GM21515 (cell line): ENCODE measurements around the gene KIF3A.

Experiments used
- ATAC-seq: cut with Tn5 transposase; IDR thresholded peaks from one replicate; pipeline ENCODE4 v1.9.1; 2021; ENCODE audit not compliant: unreplicated experiment

Gene KIF3A

DNA sequence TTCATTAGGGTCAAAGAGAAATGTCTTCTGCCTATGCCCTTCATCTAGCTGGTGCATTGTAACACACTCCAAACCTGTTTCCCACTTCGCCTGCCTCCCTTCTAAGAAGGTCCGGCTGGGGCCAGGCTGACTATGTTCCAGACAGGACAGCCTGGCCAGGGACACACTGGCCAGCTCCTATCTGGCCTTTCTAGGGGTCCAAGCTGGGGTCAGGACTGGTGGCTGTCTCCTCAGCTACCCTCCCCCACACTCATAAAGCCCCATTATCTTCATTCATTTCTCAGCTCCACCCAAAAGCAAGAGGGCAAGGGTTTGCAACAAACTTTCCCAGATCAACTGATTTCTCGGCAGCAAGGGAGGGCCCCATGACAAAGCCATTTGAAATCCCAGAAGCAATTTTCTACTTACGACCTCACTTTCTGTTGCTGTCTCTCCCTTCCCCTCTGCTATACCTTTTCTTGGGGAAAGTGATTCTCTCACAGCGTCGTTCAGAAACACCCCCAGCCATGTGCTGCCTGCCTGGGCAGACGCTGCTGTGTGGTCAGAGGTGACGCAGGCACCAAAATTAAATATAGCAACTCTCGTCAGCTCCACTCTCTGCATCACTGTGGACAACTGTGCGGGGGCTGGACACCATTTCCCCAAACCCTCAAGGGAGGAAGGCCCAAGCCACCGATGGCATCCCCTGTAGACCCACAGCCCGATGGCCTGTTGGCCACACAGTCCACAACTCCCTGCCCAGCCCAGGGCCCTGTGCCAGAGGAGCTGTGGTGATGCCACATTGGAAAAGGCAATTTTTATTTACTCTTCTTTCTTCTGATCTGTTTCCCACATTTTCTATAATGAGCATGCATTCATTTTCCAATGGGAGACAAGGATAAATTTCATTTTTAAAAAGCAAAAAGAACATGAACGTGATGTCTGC lies 73.3 kb downstream of the KIF3A start:
- ATAC-seq, result peak; percentile 41

DNA sequence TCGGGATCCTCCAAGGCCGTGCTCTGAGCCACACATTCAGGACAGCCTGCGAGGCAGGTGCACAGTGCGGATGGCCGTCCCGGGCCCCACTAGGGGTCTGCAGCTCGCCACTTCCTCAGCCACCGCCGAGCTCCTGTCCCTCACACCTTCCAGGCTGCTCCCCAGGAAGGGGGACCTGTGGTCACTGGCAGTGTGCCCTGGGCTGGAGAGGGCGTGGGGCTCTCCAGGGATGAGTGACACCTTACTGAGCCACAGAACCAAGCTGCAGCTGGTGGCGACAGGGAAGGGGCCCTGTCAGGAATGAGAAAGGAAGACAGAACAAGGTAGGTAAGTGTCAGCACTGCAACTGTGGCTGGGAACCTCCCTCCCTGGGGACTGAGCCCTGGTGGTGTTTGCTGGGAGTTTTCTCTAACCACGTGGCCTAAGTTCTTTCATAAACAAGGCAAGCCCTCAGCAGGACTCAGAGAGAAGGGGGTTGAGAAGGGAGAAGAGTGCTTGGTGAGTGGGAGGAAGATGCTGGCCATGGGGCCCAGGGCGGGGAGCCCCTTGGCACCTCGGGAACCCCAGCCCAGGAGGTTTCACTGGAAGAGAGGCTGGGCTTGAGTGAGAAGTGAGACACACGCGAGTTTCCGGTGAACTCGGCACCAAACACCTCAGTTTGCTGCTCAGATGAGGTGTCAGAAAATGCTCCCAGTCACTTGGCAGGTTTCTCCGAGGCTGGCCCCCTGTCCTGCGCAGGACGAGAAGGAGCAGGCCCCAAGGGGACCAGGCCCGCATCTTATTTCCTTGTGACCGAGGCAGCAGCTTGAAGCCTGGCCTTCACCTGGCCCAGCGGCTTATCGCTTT lies 74.2 kb downstream of the KIF3A start:
- ATAC-seq, result peak; percentile 61

DNA sequence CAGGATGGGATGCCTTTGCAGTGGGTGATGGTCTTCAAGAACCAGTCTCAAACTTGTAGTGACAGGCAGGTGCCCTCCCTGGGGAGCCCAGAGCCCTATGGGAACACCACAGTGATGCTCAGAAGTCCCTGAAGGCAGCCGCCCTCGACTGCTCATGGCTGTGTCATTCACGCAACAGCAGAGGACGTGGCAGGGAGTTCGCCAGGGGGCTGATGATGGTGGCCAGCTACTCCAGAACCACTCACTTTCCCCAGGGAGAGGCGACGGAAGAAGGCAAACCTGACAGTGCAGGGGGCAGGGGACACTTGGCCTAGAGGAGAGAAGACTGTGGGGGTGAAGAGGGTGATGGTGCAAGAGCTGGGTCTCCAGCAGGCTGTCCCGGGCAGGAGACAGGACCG lies 75.3 kb downstream of the KIF3A start:
- no peak for ATAC-seq

DNA sequence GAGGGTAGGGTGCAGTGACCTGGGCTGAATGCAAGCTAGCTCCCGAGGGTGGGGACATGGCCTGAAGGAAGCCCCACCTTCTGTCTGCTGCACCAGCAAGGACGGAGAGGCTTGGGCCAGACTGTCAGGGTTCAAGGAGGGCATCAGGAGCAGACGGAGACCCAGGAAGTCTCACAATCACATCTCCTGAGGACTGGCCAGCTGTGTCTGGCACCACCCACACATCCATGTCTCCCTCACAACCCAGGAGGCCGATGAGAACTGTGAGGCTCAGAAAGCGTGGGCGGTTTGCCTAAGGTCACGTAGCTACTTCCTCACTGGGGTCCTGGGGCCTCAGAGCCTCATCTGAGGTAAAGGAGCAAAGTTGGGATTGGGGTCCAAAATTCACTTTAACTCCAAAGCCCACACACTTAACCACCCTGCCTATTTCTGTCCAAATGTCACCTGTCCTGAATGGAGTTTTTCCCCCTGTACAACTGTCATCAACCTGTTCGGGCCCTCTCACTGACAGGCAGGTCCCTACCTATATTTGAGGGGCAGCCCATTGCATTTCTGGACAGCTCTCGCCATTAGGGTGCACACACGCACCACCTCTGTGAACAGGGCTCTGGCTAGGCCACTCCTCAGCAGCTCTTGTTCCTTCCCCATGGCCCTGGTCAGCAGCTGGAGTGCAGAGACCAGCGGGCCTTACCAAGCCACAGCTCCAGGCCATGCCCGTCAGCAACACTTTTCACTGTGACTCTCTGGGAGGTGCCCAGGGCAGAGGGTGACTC lies 75.9 kb downstream of the KIF3A start:
- ATAC-seq, result no peak

DNA sequence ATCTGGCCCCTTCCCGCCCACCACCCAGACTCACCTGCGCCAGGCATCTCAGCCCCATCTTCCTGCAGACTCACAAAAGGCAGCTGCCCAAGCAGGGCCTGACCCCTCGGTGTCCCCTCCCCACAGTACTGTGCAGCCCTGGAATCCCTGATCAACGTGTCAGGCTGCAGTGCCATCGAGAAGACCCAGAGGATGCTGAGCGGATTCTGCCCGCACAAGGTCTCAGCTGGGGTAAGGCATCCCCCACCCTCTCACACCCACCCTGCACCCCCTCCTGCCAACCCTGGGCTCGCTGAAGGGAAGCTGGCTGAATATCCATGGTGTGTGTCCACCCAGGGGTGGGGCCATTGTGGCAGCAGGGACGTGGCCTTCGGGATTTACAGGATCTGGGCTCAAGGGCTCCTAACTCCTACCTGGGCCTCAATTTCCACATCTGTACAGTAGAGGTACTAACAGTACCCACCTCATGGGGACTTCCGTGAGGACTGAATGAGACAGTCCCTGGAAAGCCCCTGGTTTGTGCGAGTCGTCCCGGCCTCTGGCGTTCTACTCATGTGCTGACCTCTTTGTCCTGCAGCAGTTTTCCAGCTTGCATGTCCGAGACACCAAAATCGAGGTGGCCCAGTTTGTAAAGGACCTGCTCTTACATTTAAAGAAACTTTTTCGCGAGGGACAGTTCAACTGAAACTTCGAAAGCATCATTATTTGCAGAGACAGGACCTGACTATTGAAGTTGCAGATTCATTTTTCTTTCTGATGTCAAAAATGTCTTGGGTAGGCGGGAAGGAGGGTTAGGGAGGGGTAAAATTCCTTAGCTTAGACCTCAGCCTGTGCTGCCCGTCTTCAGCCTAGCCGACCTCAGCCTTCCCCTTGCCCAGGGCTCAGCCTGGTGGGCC lies 77.5 kb downstream of the KIF3A start:
- no peak for ATAC-seq

DNA sequence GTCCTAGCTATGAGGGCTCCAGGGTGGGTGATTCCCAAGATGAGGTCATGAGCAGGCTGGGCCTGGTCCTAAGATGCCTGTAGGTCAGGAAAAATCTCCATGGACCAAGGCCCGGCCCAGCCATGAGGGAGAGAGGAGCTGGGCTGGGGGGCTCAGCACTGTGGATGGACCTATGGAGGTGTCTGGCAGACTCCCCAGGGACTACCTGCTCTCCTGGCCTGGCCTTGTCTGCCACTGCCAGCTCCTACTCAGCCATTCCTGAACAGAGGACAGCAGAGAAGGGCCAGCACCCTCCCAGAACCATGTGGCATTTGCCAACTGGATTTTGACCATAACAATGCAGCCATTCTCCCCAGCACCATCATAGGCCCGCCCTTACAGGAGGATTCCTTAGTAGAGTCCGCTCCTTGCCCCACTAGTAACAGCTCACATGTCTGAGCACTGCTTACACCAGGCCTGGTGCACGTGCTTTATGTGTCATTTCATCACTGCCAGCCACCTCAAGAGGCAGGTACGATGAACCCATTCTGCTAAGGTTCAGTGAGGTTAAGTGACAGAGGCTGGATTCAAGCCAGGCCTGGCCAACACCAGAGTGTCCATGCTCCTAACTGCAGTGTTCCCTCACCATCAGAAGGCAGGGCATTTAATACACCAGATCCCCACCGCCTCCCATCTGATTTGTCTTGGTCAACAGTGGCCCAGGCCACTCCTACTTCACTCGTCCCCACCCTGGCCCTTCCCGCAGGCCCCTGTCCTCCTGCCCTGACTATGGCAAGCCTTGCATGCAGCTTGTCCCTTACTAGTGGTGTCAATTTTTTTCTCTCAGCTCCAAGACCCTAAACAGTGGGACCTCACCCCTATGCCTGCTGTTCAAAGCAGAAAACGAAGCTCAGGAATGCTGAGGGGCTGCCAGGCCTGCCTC lies 78.7 kb downstream of the KIF3A start:
- no peak for ATAC-seq

DNA sequence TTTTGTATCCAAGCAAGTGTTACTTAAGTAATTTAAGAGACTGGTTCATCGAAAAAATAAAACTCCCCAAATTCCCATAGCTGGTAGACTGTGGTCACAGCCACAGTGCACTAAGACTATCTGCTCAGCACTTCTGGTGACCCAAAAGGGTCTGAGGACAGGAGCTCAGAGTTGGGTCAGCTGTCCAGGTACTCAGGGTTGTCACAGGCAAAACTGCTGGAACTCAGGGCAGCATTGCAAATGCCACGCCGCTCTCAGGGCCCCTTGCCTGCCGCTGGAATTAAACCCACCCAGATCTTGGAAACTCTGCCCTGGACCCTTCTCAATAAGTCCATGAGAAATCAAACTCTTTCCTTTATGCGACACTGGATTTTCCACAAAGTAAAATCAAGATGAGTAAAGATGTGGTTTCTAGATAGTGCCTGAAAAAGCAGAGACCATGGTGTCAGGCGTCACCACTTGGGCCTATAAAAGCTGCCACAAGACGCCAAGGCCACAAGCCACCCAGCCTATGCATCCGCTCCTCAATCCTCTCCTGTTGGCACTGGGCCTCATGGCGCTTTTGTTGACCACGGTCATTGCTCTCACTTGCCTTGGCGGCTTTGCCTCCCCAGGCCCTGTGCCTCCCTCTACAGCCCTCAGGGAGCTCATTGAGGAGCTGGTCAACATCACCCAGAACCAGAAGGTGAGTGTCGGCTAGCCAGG lies 79.5 kb downstream of the KIF3A start, which contains the start of gene IL13:
IL13 (plus strand) TSS at position 498 of the 705 bp plus-strand sequence; CDS start at position 512, 14 bp downstream.
- no peak for ATAC-seq

DNA sequence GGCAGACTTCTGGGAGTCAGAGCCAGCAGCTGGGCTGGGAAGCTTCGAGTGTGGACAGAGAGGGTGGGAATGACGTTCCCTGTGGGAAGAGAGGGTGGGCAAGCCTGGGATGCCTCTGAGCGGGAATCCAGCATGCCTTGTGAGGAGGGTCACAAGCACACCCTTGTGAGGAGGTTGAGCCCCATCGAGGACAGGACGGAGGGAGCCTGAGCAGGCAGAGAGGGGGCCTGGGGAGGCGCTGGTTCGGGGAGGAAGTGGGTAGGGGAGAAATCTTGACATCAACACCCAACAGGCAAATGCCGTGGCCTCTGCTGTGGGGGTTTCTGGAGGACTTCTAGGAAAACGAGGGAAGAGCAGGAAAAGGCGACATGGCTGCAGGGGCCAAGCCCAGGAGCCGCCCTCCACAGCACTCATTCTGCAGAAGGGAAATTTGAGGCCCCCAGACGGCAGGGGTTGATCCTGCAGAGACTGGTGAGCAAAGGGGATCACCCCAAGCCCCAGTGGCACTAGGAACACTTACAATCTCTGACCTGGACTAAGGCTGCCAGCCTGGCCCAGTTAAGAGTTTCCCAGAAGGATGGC lies 80.5 kb downstream of the KIF3A start:
- ATAC-seq, result no peak

DNA sequence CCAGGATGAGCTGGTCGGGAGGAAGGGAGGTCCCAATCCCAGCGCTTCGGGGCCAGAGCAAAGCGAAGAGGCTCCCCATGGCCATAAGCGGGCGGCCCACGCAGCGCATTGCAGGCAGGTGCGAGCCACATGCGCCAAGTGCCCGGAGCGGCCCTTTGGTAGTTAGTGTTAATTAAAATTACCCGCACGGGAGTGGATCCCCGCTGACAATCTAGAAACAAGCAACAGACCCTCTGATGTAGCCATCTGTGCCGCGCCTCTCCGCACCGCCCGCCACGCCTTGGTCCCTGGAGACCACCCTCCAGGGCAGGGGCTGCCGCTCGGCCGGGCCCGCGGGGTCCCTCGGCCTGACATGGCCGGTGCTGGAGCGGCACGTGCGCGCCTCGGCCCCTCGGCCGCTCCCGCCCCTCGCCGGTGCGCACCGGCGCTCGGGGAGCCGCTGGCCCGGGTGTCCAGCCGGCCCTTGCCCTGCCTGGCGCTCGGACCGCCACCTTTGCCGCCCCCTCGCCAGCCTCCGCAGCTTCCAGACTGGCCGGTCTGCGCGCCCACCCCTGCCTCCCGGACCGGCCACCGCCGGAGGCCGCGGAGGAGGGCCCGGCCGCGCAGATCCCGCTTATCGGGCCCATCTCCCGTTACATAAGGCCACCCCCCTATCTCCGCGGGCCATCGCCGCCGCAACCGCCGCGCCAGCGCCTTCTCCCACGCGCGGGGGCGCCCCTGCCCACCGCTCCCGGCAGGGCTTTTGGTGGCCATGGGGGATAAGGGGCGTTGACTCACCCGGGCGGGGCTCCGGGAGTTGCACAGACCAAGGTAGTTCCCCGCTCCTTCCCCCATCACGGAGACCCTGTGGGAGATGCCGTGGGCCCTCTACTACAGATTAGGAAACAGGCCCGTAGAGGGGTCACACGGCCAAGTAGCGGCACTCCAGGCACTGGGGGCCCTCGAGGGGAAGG lies 81.2 kb downstream of the KIF3A start:
- ATAC-seq, result no peak

DNA sequence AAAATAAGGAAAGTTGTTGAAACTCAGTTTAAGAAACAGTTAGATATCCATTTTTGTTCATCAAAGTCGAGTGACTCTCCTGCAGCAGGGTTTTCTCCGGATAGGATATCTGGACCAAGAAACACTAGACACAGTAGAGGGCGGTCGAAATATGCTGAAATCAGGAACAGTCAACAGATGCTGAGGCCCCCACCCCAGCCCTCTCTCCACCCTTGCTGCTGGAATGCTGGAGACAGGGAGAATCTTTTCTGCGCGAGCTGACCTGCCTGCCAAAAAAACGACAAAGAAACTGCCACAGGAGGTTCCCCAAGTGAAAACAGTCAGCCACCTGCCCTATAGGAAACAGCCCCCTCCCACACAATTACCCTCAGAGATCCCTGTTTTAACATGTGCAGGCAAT lies 83.6 kb downstream of the KIF3A start:
- no peak for ATAC-seq

- ATAC-seq, result no peak
Measured at GRCh38 chr5:132651838-132652469, 85.4 kb downstream of the KIF3A start.

- no peak for ATAC-seq
Measured at GRCh38 chr5:132648355-132648754, 89.0 kb downstream of the KIF3A start.

GRCh38 chr5:132647473-132647872 lies 89.9 kb downstream of the KIF3A start:
- no peak for ATAC-seq

DNA sequence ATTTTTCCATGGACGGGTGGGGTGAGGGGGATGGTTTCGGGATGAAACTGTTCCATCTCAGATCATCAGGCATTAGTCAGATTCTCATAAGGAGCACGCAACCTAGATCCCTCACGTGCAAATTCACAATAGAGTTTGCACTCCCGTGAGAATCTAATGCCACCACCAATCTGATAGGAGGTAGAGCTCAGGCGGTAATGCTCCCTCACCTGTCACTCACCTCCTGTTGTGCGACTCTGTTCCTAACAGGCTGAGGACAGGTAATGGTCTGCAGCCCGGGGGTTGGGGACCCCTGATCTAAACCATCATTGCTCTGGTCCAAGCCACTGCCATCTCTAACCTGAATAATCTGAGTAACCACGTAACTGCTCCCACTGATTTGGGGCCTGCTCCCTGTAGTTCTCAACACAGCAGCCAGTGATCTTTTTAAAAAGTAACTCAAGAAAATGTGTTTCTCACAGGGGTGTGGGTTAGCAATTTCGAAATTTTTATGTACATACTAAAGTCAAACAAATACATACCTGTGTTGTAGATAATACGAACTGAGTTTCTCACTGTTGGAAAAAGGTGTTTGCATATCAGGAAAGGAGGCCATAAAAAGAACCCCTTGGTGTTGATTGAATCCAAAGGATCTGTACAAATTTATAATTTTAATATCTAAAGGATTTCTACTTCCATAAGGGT lies 90.6 kb downstream of the KIF3A start:
- no peak for ATAC-seq

- ATAC-seq, result no peak
Measured at GRCh38 chr5:132644177-132644576, 93.2 kb downstream of the KIF3A start.
